ENCODE data around the gene HRH3.

HRH3 gene

DNA sequence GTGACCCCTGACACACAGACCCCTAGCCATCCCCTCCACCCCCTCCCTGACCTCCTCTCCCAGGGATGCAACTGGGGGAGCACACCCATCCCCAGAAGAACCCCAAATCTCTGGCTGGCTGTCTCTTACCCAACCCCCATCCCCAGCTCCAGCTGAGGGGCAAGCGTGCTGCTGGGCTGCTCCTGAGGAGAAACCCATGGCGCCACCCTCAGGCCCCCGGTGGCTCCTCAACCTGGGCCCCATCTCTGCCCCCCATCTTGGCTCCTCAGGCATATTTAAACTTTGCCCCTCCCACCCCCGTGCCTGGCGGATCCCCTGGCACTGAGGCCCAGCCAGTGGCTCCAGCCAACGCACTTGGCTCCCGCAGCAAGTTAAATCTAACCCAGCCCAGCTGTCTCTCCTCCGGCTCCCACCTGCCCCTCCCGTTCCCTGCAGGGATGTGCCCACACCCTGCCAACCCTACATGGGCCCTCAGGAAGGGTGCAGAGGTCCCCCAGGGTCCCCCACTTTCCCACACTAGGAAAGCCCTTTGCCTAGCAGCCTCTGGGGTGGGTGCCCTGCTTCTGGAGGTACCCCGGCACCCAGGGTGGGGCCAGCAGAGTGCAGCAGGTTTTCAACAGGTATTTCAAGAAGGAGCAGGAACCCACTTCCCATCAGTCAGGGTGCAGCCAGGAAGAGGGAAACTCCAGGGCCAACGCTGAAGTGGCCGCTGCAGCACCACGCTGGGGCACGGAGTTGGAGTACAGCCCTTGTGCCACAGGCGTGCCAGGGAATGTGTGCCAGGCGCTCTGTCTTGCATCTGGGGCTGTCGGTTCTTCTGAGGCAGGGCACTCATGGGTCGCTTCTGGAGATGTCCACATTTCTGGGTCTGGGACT is 12.9 kb upstream of the HRH3 start:
- no peaks in the 10 kb centered on the region for H3K9me3 ChIP-seq (ENCODE audit: low read length)
- TF ChIP-seq EZH2 (IDR thresholded peaks at IDR 0.05; ENCODE audit: borderline replicate concordance, low read length), result no peak
- TF ChIP-seq, protein P1, sequence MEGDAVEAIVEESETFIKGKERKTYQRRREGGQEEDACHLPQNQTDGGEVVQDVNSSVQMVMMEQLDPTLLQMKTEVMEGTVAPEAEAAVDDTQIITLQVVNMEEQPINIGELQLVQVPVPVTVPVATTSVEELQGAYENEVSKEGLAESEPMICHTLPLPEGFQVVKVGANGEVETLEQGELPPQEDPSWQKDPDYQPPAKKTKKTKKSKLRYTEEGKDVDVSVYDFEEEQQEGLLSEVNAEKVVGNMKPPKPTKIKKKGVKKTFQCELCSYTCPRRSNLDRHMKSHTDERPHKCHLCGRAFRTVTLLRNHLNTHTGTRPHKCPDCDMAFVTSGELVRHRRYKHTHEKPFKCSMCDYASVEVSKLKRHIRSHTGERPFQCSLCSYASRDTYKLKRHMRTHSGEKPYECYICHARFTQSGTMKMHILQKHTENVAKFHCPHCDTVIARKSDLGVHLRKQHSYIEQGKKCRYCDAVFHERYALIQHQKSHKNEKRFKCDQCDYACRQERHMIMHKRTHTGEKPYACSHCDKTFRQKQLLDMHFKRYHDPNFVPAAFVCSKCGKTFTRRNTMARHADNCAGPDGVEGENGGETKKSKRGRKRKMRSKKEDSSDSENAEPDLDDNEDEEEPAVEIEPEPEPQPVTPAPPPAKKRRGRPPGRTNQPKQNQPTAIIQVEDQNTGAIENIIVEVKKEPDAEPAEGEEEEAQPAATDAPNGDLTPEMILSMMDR (IDR thresholded peaks at IDR 0.05; ENCODE audit: low read length), result no peak
- H4K20me1 ChIP-seq (ENCODE audit: insufficient read depth, low read length), result no peaks in the 10 kb centered on the region
- no peak overlapping the region for H3K4me2 ChIP-seq (ENCODE audit: low read length)
- no peak overlapping the region for H3K9ac ChIP-seq (ENCODE audit: low read length)
- H3K27ac ChIP-seq (ENCODE audit: low read depth, low read length, poor library complexity, severe bottlenecking), result no peak overlapping the region
- H3F3A ChIP-seq (ENCODE audit: insufficient read depth, low read length), result no peaks in the 10 kb centered on the region
- H3K27me3 ChIP-seq (ENCODE audit: insufficient read depth, low read length), result no peaks in the 10 kb centered on the region; the same call in 1 of the 2 replicates
- peaks cover 7% of the 10 kb centered on the region for H3K4me1 ChIP-seq (ENCODE audit: insufficient read depth, low read length, severe bottlenecking)
- H3K4me3 ChIP-seq (ENCODE audit: low read depth, low read length, poor library complexity, severe bottlenecking), result no peak overlapping the region
- no peaks in the 10 kb centered on the region for H3K36me3 ChIP-seq (ENCODE audit: insufficient read depth, low read length)
- H2AFZ ChIP-seq (ENCODE audit: low read length), result no peak overlapping the region
- H3K79me2 ChIP-seq (ENCODE audit: insufficient read depth, low read length), result no peaks in the 10 kb centered on the region
- H3K9me2 ChIP-seq (ENCODE audit: low read depth, low read length), result no peaks in the 10 kb centered on the region

DNA sequence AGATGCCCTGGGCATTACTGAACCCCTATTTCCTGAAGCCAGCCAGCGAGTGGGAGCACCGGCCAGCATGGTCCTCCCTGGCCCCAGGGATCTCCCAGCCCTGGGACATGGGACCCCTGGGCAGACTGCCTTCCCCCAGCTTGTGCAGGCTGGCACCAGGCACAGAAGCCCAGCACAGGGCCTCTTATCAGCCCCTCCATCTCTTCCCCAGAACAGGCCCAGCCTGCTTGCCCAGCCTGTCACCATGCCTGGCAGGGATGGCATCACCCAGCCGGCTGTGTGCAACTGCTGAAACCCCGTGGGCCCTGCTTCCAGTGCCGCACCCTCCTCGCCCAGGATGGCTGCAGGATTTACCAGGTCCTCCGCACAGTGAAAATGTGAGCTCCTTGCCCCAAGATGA is 12.1 kb upstream of the HRH3 start:
- no peaks in the 10 kb centered on the region for H4K20me1 ChIP-seq (ENCODE audit: insufficient read depth, low read length)
- no peaks in the 10 kb centered on the region; the same call in 1 of the 2 replicates for H3K27me3 ChIP-seq (ENCODE audit: insufficient read depth, low read length)
- no peak overlapping the region for H3K4me2 ChIP-seq (ENCODE audit: low read length)
- no peaks in the 10 kb centered on the region for H3K9me3 ChIP-seq (ENCODE audit: low read length)
- H3K27ac ChIP-seq (ENCODE audit: low read depth, low read length, poor library complexity, severe bottlenecking), result no peak overlapping the region
- TF ChIP-seq, protein P1 (IDR thresholded peaks at IDR 0.05; ENCODE audit: low read length), result no peak
- no peak for TF ChIP-seq EZH2 (IDR thresholded peaks at IDR 0.05; ENCODE audit: borderline replicate concordance, low read length)
- no peak overlapping the region for H2AFZ ChIP-seq (ENCODE audit: low read length)
- no peak overlapping the region for H3K4me3 ChIP-seq (ENCODE audit: low read depth, low read length, poor library complexity, severe bottlenecking)
- no peaks in the 10 kb centered on the region for H3K4me1 ChIP-seq (ENCODE audit: insufficient read depth, low read length, severe bottlenecking)
- no peaks in the 10 kb centered on the region for H3K9me2 ChIP-seq (ENCODE audit: low read depth, low read length)
- no peaks in the 10 kb centered on the region for H3K79me2 ChIP-seq (ENCODE audit: insufficient read depth, low read length)
- H3K36me3 ChIP-seq (ENCODE audit: insufficient read depth, low read length), result no peaks in the 10 kb centered on the region
- no peaks in the 10 kb centered on the region for H3F3A ChIP-seq (ENCODE audit: insufficient read depth, low read length)
- no peak overlapping the region for H3K9ac ChIP-seq (ENCODE audit: low read length)

DNA sequence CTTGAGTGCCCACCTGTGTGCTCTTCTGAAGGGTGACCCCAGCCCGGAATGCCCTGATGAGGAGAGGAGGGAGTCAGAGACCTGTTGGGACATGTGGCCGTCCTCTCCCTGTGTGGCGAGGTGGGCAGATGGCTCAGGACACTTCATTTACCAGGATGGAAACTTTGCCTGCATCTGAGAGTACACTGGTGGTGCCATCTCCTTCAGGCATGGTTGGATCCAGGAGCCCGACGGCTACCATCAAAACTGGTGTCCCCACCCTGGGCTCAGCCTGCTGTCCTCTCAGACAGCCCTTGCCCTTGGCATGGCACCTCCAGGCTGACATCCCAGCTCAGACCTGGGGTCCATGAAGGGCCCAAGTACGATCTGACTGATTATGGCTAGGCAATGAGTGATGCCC is 11.2 kb upstream of the HRH3 start:
- Histone ChIP-seq H3K4me2 (ENCODE audit: low read length) (no peak overlapping the region), H3K9ac (ENCODE audit: low read length) (no peak overlapping the region), H2AFZ (ENCODE audit: low read length) (no peak overlapping the region), H4K20me1 (ENCODE audit: insufficient read depth, low read length) (no peaks in the 10 kb centered on the region), H3K4me3 (ENCODE audit: low read depth, low read length, poor library complexity, severe bottlenecking) (no peak overlapping the region), H3K27ac (ENCODE audit: low read depth, low read length, poor library complexity, severe bottlenecking) (no peak overlapping the region), H3K9me2 (ENCODE audit: low read depth, low read length) (no peaks in the 10 kb centered on the region), H3K79me2 (ENCODE audit: insufficient read depth, low read length) (no peaks in the 10 kb centered on the region), H3F3A (ENCODE audit: insufficient read depth, low read length) (no peaks in the 10 kb centered on the region), H3K27me3 (ENCODE audit: insufficient read depth, low read length) (no peaks in the 10 kb centered on the region; the same call in 1 of the 2 replicates), H3K9me3 (ENCODE audit: low read length) (no peaks in the 10 kb centered on the region), H3K4me1 (ENCODE audit: insufficient read depth, low read length, severe bottlenecking) (no peaks in the 10 kb centered on the region), H3K36me3 (ENCODE audit: insufficient read depth, low read length) (no peaks in the 10 kb centered on the region)
- TF ChIP-seq, protein P1 (IDR thresholded peaks at IDR 0.05; ENCODE audit: low read length), result no peak
- TF ChIP-seq EZH2 (IDR thresholded peaks at IDR 0.05; ENCODE audit: borderline replicate concordance, low read length), result no peak

All from OCI-LY1 (cell line).